PFSK-1 (cell line): ENCODE data around the gene CRNKL1.

Source experiments
- FOXP2 ChIP-seq: optimal IDR thresholded peaks from 2 replicates; pipeline ENCODE3; 2011; ENCODE audit warnings: borderline replicate concordance, control low read depth, inconsistent platforms; ENCODE audit not compliant: insufficient read depth; ENCODE audit errors: extremely low read length, extremely low read depth
- POLR2AphosphoS5 ChIP-seq: IDR thresholded peaks from 2 replicates; pipeline ENCODE4 v1.6.1; 2012; ENCODE audit warnings: low read depth, mild to moderate bottlenecking, control low read depth, low read length, moderate library complexity
- SIN3A ChIP-seq: IDR thresholded peaks from 2 replicates; pipeline ENCODE4 v1.6.1; 2012; ENCODE audit warnings: mild to moderate bottlenecking, low read length, moderate library complexity, borderline replicate concordance; ENCODE audit not compliant: insufficient read depth
- TAF1 ChIP-seq: IDR thresholded peaks from 2 replicates; pipeline ENCODE4 v1.6.1; 2012; ENCODE audit warnings: low read length, control low read depth, borderline replicate concordance; ENCODE audit not compliant: insufficient read depth
- TF ChIP-seq, protein P1 (sequence below), 2 experiments: IDR thresholded peaks; 2 replicates each; pipeline versions ENCODE4 v1.6.1 to v1.8.0; 2011 to 2012; ENCODE audit warnings: low read depth in 2 of 2, low read length in 2 of 2, control low read depth in 1 of 2, inconsistent platforms in 1 of 2, mild to moderate bottlenecking in 1 of 2, moderate library complexity in 1 of 2; ENCODE audit not compliant: insufficient read depth in 1 of 2

Gene CRNKL1

DNA sequence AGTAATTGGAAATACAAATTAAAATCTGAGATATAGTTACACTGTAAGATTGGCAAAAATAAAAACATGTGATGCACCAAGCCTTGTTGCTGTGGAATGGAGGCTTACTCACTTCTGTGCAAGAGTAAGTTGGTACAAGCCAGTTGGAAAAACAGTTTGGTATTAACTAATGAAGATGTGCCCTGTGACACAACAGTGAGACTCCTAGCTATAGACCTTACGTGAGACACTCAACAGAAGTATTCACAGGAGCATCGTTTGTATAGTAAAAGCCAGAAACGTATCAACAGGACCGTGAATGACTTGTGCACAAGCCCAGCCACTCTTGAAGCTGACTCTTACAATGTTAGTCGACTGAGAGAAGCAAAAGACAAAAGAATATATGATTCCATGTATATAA, 20.5 kb downstream of the CRNKL1 start:
- TF ChIP-seq SIN3A (no peak), POLR2AphosphoS5 (no peak; the same call in 1 of the 2 replicates), TAF1 (no peak), FOXP2 (no peak)
- TF ChIP-seq, protein P1, sequence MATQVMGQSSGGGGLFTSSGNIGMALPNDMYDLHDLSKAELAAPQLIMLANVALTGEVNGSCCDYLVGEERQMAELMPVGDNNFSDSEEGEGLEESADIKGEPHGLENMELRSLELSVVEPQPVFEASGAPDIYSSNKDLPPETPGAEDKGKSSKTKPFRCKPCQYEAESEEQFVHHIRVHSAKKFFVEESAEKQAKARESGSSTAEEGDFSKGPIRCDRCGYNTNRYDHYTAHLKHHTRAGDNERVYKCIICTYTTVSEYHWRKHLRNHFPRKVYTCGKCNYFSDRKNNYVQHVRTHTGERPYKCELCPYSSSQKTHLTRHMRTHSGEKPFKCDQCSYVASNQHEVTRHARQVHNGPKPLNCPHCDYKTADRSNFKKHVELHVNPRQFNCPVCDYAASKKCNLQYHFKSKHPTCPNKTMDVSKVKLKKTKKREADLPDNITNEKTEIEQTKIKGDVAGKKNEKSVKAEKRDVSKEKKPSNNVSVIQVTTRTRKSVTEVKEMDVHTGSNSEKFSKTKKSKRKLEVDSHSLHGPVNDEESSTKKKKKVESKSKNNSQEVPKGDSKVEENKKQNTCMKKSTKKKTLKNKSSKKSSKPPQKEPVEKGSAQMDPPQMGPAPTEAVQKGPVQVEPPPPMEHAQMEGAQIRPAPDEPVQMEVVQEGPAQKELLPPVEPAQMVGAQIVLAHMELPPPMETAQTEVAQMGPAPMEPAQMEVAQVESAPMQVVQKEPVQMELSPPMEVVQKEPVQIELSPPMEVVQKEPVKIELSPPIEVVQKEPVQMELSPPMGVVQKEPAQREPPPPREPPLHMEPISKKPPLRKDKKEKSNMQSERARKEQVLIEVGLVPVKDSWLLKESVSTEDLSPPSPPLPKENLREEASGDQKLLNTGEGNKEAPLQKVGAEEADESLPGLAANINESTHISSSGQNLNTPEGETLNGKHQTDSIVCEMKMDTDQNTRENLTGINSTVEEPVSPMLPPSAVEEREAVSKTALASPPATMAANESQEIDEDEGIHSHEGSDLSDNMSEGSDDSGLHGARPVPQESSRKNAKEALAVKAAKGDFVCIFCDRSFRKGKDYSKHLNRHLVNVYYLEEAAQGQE (IDR thresholded peaks at IDR 0.05; ENCODE audit: insufficient read depth in 1 of 2, low read depth in 2 of 2, low read length in 2 of 2) = no peak

DNA sequence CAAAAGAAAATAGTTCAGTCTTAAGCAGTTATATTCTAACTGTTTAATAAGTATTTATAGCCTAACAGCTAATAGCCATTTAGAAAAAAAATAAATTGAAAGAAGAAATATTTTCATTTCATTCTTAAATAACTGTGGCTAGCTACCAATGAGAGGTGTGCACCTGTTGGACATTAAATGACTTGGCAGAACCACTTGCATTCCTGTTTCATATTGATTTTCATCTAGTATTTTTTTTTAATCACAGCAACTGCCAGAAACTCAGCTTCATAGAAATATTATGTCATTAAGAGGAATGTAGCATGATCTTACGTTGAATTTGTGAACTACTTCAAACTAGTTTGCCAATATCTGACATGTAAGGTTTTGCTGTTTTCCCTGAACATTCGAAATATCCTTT, 25.0 kb downstream of the CRNKL1 start:
- TF ChIP-seq POLR2AphosphoS5 (no peak), FOXP2 (no peak)
- TF ChIP-seq, protein P1 (IDR thresholded peaks at IDR 0.05; ENCODE audit: insufficient read depth in 1 of 2, low read depth in 2 of 2, low read length in 2 of 2) = no peak

DNA sequence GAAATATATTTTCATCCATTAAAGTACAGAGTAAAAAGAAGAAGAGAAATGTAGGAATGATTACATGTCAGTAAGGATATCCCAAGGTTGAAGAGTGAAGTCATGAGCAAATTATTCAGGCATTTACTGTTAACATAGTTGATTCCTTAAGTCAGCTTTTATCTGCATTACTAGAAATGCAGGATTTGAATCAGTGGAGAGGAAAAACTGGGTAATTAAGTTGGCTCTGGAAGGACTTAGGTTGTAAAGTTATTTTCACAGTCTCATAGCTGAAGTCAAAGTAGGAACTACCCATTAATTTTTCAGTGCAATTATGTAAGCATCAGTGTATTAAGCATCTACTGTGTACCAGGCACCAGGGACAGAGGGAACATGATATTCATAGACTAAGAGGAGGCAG, 27.3 kb downstream of the CRNKL1 start:
- TF ChIP-seq SIN3A = no peak
- TF ChIP-seq POLR2AphosphoS5 = no peak
- TF ChIP-seq FOXP2 = no peak
- no peak for TF ChIP-seq TAF1
- TF ChIP-seq, protein P1 (IDR thresholded peaks at IDR 0.05; ENCODE audit: insufficient read depth in 1 of 2, low read depth in 2 of 2, low read length in 2 of 2) = no peak

DNA sequence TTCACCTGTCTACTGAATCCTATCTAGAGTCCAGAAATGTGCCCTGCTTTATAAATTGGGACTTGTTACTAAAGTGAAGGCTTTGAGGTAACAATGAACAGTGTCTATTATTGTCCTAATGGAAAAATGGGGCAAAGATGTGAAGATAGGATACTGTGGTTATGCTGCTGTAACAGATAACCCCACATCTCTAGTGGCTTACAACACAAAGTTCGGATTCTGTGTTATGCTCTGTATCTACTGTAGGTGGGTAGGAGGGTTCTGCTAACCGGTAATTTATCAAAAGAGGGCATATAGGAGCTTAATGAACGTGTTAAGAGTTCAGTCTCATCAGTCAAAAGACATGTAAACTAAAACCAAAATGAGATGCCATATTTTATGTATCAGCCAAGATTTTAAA, 28.9 kb downstream of the CRNKL1 start:
- no peak for TF ChIP-seq TAF1
- no peak for TF ChIP-seq SIN3A
- no peak for TF ChIP-seq FOXP2
- no peak for TF ChIP-seq POLR2AphosphoS5
- TF ChIP-seq, protein P1 (IDR thresholded peaks at IDR 0.05; ENCODE audit: insufficient read depth in 1 of 2, low read depth in 2 of 2, low read length in 2 of 2) = no peak

DNA sequence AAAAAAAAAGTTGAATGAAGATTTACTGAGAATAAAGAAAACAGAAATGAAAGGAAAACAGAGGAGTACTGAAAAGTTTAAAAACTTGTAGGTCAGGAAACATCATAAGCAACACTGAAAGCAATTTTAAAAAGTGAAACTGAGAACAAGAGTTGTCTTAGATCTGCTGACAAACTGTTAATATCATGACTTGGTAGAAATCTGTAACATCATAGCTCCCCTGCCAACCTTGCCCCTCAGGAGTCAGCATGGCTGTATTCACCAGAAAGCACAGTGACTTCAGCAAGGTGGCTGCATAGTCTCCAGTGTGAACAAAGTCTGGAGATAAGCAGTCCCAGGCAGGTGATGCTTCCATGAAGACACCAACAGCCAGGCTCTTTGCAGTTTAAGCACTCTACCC, 29.8 kb downstream of the CRNKL1 start:
- TF ChIP-seq FOXP2 = no peak
- no peak for TF ChIP-seq TAF1
- TF ChIP-seq POLR2AphosphoS5 = no peak
- TF ChIP-seq SIN3A = no peak
- TF ChIP-seq, protein P1 (IDR thresholded peaks at IDR 0.05; ENCODE audit: insufficient read depth in 1 of 2, low read depth in 2 of 2, low read length in 2 of 2) = no peak
